Measurements from ENCODE around the gene ASMT. TPM values are rescaled to one million over a fixed set of nuclear protein-coding genes. Genes with fewer than 3 reads are reported as not detected.
"Not testable (repeated sequence)": the region's sequence is repeated elsewhere in the genome, so short reads cannot be mapped to it uniquely, and the experiment has no call there.

ASMT gene
- total and polyA plus RNA-seq, 3 donors from 2014 or later, result 0.37 to 0.55 TPM; not detected in 1

DNA sequence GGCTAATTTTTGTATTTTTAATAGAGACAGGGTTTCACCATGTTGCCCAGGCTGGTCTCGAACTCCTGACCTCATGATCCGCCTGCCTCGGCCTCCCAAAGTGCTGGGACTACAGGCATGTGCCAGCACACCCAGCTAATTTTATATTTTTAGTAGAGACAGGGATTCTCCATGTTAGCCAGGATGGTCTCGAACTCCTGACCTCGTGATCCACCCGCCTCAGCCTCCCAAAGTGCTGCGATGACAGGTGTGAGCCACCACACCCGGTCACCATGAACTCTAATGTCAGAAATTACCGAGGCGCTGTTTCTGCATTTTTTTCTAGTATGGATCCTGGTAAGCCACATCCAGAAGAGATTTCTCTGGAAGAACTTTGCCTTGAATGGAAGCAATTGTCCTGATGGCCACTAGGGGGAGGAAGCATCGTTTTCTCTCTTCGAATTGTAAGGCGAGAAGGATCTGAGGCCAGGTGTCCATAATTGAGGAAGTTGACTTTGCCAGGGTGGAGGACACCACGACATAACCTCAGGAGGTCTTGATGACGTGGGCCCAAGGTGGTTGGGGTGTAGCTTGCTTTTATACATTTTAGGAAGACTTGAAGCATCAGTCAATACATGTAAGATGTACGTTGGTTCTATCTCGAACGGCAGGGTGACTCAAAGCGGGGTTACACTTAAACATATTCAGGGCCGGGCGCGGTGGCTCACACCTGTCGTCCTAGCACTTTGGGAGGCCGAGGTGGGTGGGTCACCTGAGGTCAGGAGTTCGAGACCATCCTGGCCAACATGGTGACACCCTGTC lies 37.4 kb downstream of the ASMT start:
- peak; percentile 44 for DNase-seq

DNA sequence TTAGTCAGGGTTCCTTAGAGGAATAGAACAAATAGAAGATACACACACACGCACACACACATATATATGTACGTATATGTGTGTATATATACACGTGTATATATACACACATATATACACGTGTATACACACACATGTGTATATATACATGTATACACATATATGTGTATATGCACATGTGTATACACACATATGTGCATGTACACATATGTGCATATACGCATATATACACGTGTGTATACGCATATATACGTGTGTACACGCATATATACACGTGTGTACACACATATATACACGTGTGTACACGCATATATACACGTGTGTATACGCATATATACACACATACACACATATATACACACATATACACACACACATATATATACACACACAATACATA lies 41.5 kb downstream of the ASMT start:
- H3K4me1 ChIP-seq, result peaks cover 10% of the 10 kb centered on the region
- H3K36me3 ChIP-seq (ENCODE audit: low read depth, missing control alignments), result no peaks in the 10 kb centered on the region
- H3K27me3 ChIP-seq, result no peaks in the 10 kb centered on the region
- H3K4me3 ChIP-seq, result no peak overlapping the region
- intact Hi-C loops (cut with DNase I; ENCODE audit: low total_unique reads), result loop anchor here (10.0 kb wide), 1 partner anchor 948 kb away; no protein-coding TSS in a partner anchor
- 58 to 71% methylated on average over 14 of the region's 14 CpGs for WGBS, 2 donors
- no peak for DNase-seq
- no peak overlapping the region for H3K27ac ChIP-seq
- no peak for TF ChIP-seq POLR2A (IDR thresholded peaks at IDR 0.05)
- TF ChIP-seq CTCF (IDR thresholded peaks at IDR 0.05), result no peak
- H3K9me3 ChIP-seq, result no peaks in the 10 kb centered on the region

More for the DNA sequence above, 37.4 kb downstream of the ASMT start:
- TF ChIP-seq CTCF (IDR thresholded peaks at IDR 0.05), result peak; percentile 61 to 89 (median 74)
- H3K27me3 ChIP-seq; H3K36me3 ChIP-seq (ENCODE audit: low read depth, missing control alignments); H3K4me1 ChIP-seq; H3K4me3 ChIP-seq; H3K27ac ChIP-seq; H3K9me3 ChIP-seq: not testable (repeated sequence)
- WGBS, 2 donors, result 60 to 63% methylated on average over 18 to 25 of the region's 25 CpGs
- intact Hi-C loops (cut with DNase I; ENCODE audit: low total_unique reads), result loop anchor here (10.0 kb wide), 1 partner anchor 953 kb away; no protein-coding TSS in a partner anchor

DNA sequence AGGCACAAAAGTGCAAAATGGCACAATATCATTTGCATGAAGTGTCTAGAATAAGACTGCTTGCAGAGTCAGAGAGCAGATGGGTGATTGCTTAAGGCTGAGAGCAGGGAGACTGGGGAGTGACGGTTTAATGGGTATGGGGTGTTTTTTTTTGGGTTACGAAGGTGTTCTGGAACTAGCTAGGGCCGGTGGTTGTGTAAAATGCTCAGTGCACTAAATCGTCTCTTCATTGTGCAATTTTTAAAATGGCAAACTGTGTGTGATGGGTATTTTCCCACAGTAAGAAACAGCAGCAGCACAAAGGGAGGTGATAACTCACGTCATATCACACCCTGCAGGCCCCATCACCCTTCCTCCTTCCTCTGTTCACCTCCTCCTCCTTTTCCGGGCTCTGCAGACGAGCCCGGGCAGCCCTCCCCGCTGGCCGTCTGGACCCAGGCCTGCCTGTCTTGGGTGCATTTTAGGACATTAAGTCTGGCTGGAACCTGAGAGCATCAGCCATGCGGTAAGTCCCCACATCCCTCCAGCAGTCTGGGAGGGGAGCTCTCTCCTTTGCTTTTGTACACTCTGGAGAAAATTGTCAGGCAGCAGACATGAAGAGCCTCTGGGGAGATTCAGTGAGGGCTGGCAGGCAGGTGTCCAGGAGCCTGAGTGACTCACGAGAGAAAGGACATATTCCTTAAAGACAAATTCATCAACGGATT lies 42.7 kb downstream of the ASMT start:
- no peak overlapping the region for H3K27ac ChIP-seq
- WGBS, 2 donors, result 6 to 11% methylated on average over 13 of the region's 13 CpGs
- TF ChIP-seq CTCF (IDR thresholded peaks at IDR 0.05) (no peak), POLR2A (IDR thresholded peaks at IDR 0.05) (no peak)
- no peak overlapping the region for H3K4me3 ChIP-seq
- H3K4me1 ChIP-seq, result peaks cover 10% of the 10 kb centered on the region
- peak; percentile 22 for DNase-seq
- no peaks in the 10 kb centered on the region for H3K9me3 ChIP-seq
- no peaks in the 10 kb centered on the region for H3K27me3 ChIP-seq
- intact Hi-C loops (cut with DNase I; ENCODE audit: low total_unique reads), result loop anchor here (10.0 kb wide), 1 partner anchor 947 kb away; no protein-coding TSS in a partner anchor
- no peaks in the 10 kb centered on the region for H3K36me3 ChIP-seq (ENCODE audit: low read depth, missing control alignments)

- WGBS, 2 donors, result 11 to 17% methylated on average over 14 of the region's 14 CpGs
- no peak overlapping the region for H3K4me3 ChIP-seq
- no peaks in the 10 kb centered on the region for H3K36me3 ChIP-seq (ENCODE audit: low read depth, missing control alignments)
- no peak overlapping the region for H3K27ac ChIP-seq
- H3K27me3 ChIP-seq, result no peaks in the 10 kb centered on the region
- TF ChIP-seq POLR2A (IDR thresholded peaks at IDR 0.05), result no peak
- TF ChIP-seq CTCF (IDR thresholded peaks at IDR 0.05), result no peak
- H3K9me3 ChIP-seq, result no peaks in the 10 kb centered on the region
- intact Hi-C loops (cut with DNase I; ENCODE audit: low total_unique reads), result loop anchor here (10.0 kb wide), 1 partner anchor 947 kb away; no protein-coding TSS in a partner anchor
- peaks cover 10% of the 10 kb centered on the region for H3K4me1 ChIP-seq
- DNase-seq, result no peak
These were observed 43.2 kb downstream of the ASMT start for GRCh38 chrX:1658071-1658491.

All from testis (tissue), 3 donors.